Endodermal cell (in vitro differentiated cells): Measurements from ENCODE around the gene CLIC3. TPM values are rescaled to one million over a fixed set of nuclear protein-coding genes. Genes with fewer than 3 reads are reported as not detected.

Experiments used
- DNase-seq: peaks from one replicate; pipeline ENCODE4 v3.0.0-alpha.2; 2017
- H3K27ac ChIP-seq: 2 replicates; pipeline ENCODE4 v1.5.1; 2013; ENCODE audit warnings: mild to moderate bottlenecking, low read depth, low read length, moderate library complexity
- H3K27me3 ChIP-seq: 2 replicates; pipeline ENCODE4 v1.6.1; 2013; ENCODE audit warnings: mild to moderate bottlenecking, low read length, moderate library complexity; ENCODE audit not compliant: insufficient read depth, control insufficient read depth, poor library complexity, severe bottlenecking
- H3K36me3 ChIP-seq: 2 replicates; pipeline ENCODE4 v1.7.0; 2013; ENCODE audit warnings: mild to moderate bottlenecking, low read length, moderate library complexity; ENCODE audit not compliant: control insufficient read depth, insufficient read depth
- H3K4me1 ChIP-seq: one replicate; pipeline ENCODE4 v1.7.0; 2013; ENCODE audit warnings: low read length; ENCODE audit not compliant: control insufficient read depth, insufficient read depth
- H3K4me3 ChIP-seq: 2 replicates; pipeline ENCODE4 v1.5.1; 2013; ENCODE audit warnings: mild to moderate bottlenecking, low read length, moderate library complexity
- H3K9ac ChIP-seq: 2 replicates; pipeline ENCODE4 v1.6.1; 2013; ENCODE audit warnings: mild to moderate bottlenecking, low read length, moderate library complexity; ENCODE audit not compliant: poor library complexity, severe bottlenecking; ENCODE audit errors: extremely low read depth
- H3K9me3 ChIP-seq: 2 replicates; pipeline ENCODE4 v1.6.1; 2013; ENCODE audit warnings: mild to moderate bottlenecking, low read length, moderate library complexity; ENCODE audit not compliant: control insufficient read depth
- H3K27ac Mint-ChIP-seq: 2 replicates; pipeline ENCODE4 v1.8.0; 2020; ENCODE audit warnings: mixed read lengths
- H3K27me3 Mint-ChIP-seq: 2 replicates; pipeline ENCODE4 v1.8.0; 2021; ENCODE audit warnings: mild to moderate bottlenecking, mixed read lengths; ENCODE audit not compliant: insufficient read depth
- H3K36me3 Mint-ChIP-seq: 2 replicates; pipeline ENCODE4 v1.8.0; 2020; ENCODE audit warnings: low read depth, mixed read lengths
- H3K4me1 Mint-ChIP-seq: 2 replicates; pipeline ENCODE4 v1.8.0; 2020; ENCODE audit warnings: mixed read lengths
- H3K4me3 Mint-ChIP-seq: 2 replicates; pipeline ENCODE4 v1.8.0; 2020; ENCODE audit warnings: mild to moderate bottlenecking, moderate library complexity, mixed read lengths
- H3K9me3 Mint-ChIP-seq: 2 replicates; pipeline ENCODE4 v1.8.0; 2020; ENCODE audit warnings: mild to moderate bottlenecking, mixed read lengths
- WGBS, 2 experiments: methylation state at CpG; one replicate each; pipeline versions ENCODE4 v1.1.5 to v1.1.7; 2013; ENCODE audit warnings: missing lambda C conversion rate in 2 of 2, mixed read lengths in 1 of 2; ENCODE audit not compliant: insufficient coverage in 1 of 2, insufficient read length in 1 of 2; 5-methylcytosine and 5-hydroxymethylcytosine counted together
- total RNA-seq, 2 donors: library from RNA; stranded (reverse); fragmentation: NEBNext Ultra II Directional in 1 of 2; extraction: Animal tissue kit (Norgen Biotek cat#: 25700) in 1 of 2; gene quantifications; 2 replicates in 1 of 2; 3 replicates in 1 of 2; pipeline ENCODE4 v1.2.1, GENCODE V29; 2021
- TF ChIP-seq, protein P1 (sequence below): fragments of 200-600 bp; sonication (generic); conservative IDR thresholded peaks from 2 replicates; pipeline ENCODE4 v1.5.0; 2021; ENCODE audit warnings: antibody characterized with exemption, mild to moderate bottlenecking

CLIC3 gene
- total RNA-seq, 2 donors from 2014 or later, result 0.46 TPM; not detected in 1

DNA sequence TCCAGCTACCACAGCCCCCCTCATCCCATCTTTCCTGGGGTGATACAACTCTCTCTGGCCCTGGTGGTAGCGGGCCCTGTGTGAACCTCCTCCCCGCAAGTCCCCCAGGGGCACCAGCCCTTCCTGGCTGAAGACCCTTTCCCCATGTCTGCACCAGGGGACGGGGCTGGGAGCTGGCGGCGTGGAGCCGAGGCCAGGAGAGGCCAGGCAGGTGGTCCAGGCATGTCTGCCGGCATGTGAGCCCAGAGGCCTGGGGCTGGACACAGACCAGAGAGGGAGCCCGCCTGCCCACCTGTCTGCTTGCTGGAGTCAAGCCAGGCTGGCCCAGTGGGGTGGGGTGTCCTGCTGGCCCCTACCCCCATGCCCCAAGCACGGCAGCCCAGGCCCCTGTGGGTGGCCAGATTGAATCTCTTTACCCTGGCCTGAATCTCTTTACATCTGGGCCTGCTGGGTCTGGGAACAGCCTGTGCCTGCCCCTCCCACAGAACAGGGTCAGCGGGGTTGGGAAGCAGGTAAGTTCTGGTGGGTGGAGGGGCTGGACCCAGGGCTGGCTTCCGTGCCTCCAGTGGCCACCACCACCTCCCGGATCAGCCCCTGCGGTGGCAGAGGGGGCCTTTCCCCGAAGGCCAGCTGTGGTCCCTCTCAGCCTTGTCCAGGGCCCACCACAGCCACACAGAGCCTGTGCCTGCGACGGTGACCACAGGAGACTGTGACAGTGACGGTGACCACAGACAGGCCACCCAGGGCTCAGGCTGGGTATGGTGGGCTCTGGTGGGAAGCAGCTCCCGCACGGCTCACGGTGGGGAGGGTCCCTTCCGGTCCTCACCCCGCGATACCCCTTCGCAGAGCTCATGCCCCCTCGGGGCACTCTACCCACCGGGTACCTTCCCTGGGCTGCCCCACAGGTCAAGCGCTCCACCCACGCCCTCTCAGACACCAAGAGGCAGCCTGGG is 37.2 kb downstream of the CLIC3 start:
- DNase-seq, result no peak
- Histone ChIP-seq H3K27ac (no peak overlapping the region), H3K9me3 (no peaks in the 10 kb centered on the region), H3K36me3 (no peaks in the 10 kb centered on the region), H3K9ac (no peak overlapping the region), H3K27me3 (no peaks in the 10 kb centered on the region), H3K4me3 (no peak overlapping the region), H3K4me1 (no peaks in the 10 kb centered on the region)
- Mint-ChIP-seq H3K9me3 (no peaks in the 10 kb centered on the region), H3K27me3 (peaks cover 5% of the 10 kb centered on the region), H3K4me1 (no peaks in the 10 kb centered on the region), H3K36me3 (no peaks in the 10 kb centered on the region), H3K27ac (no peak overlapping the region), H3K4me3 (no peak overlapping the region)
- 90 to 93% methylated on average over 7 to 28 of the region's 28 CpGs for WGBS, 2 experiments
- TF ChIP-seq, protein P1, sequence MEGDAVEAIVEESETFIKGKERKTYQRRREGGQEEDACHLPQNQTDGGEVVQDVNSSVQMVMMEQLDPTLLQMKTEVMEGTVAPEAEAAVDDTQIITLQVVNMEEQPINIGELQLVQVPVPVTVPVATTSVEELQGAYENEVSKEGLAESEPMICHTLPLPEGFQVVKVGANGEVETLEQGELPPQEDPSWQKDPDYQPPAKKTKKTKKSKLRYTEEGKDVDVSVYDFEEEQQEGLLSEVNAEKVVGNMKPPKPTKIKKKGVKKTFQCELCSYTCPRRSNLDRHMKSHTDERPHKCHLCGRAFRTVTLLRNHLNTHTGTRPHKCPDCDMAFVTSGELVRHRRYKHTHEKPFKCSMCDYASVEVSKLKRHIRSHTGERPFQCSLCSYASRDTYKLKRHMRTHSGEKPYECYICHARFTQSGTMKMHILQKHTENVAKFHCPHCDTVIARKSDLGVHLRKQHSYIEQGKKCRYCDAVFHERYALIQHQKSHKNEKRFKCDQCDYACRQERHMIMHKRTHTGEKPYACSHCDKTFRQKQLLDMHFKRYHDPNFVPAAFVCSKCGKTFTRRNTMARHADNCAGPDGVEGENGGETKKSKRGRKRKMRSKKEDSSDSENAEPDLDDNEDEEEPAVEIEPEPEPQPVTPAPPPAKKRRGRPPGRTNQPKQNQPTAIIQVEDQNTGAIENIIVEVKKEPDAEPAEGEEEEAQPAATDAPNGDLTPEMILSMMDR, result no peak

DNA sequence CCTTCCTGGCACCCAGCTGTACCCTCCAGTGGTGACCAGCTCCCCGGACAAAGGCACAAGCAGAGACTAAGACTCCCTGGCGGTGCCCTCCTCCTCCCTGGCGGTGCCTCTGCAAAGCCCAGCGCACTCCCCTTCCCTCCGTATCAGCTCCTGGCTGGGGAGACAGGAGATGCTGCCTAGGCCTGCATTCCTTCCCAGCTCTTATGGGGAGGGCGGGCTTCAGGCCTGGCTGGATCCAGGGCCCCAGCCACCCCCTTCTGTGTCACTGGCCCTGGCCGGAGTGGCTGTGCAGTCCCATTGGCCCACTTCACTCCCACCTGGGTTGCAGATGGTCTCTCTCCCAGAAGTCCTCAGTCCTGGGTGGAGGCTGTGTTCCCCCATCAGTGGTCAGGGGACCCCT is 37.9 kb downstream of the CLIC3 start:
- Histone ChIP-seq H3K4me1 (no peaks in the 10 kb centered on the region), H3K27me3 (no peaks in the 10 kb centered on the region), H3K27ac (no peak overlapping the region), H3K36me3 (no peaks in the 10 kb centered on the region), H3K9ac (no peak overlapping the region), H3K4me3 (no peak overlapping the region), H3K9me3 (no peaks in the 10 kb centered on the region)
- H3K9me3 Mint-ChIP-seq, result no peaks in the 10 kb centered on the region
- DNase-seq, result no peak
- peaks cover 5% of the 10 kb centered on the region for H3K27me3 Mint-ChIP-seq
- H3K36me3 Mint-ChIP-seq, result no peaks in the 10 kb centered on the region
- H3K4me3 Mint-ChIP-seq, result no peak overlapping the region
- TF ChIP-seq, protein P1, result no peak
- H3K4me1 Mint-ChIP-seq, result no peaks in the 10 kb centered on the region
- 85 to 88% methylated on average over 4 to 7 of the region's 7 CpGs for WGBS, 2 experiments
- H3K27ac Mint-ChIP-seq, result no peak overlapping the region

DNA sequence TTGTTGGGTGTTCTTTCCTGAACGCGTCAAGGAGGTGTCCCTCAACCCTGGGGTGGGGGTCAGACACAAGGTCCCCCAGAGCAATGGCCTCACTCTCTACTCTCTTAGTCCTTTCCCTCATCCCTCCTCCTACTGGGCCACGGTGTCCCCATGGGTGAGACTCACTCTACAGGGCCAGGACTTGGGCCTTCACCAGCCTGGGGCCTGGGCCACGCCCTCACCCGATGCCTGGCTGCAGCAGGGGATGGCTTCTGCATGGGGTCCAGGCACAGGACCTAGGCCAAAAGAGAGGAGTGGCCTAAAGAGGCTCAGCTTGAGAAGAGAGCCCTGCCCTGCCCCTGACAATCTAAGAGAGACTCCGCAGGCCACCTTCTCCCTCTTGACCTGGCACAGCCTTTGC is 38.5 kb downstream of the CLIC3 start:
- no peak overlapping the region for H3K27ac Mint-ChIP-seq
- peaks cover 5% of the 10 kb centered on the region for H3K27me3 Mint-ChIP-seq
- Histone ChIP-seq H3K36me3 (no peaks in the 10 kb centered on the region), H3K4me3 (no peak overlapping the region), H3K4me1 (no peaks in the 10 kb centered on the region), H3K9me3 (no peaks in the 10 kb centered on the region), H3K27me3 (no peaks in the 10 kb centered on the region), H3K9ac (no peak overlapping the region), H3K27ac (no peak overlapping the region)
- TF ChIP-seq, protein P1, result no peak
- no peak overlapping the region for H3K4me3 Mint-ChIP-seq
- WGBS, 2 experiments, result 77 to 97% methylated on average over 4 to 6 of the region's 6 CpGs
- no peak for DNase-seq
- no peaks in the 10 kb centered on the region for H3K4me1 Mint-ChIP-seq
- no peaks in the 10 kb centered on the region for H3K9me3 Mint-ChIP-seq
- no peaks in the 10 kb centered on the region for H3K36me3 Mint-ChIP-seq
